IPS-NIHi11 (cell line): ENCODE results near the gene CMTM6.
A peak's percentile ranks its signal among the peaks of the same experiment; 100 is the strongest.
"Not testable (repeated sequence)": the region's sequence is repeated elsewhere in the genome, so short reads cannot be mapped to it uniquely, and the experiment has no call there.

Source experiments
- DNase-seq: peaks from one replicate; pipeline ENCODE4 v3.0.0; 2012; ENCODE audit warnings: mixed read lengths, low spot score

CMTM6 gene

GRCh38 chr3:32499585-32499984, 3.1 kb downstream of the CMTM6 start:
- no peak for DNase-seq

- DNase-seq: no peak
Measured at GRCh38 chr3:32498992-32499391, 3.7 kb downstream of the CMTM6 start.

- DNase-seq: no peak
Measured at GRCh38 chr3:32498252-32498651, 4.4 kb downstream of the CMTM6 start.

- no peak for DNase-seq
Measured at GRCh38 chr3:32495609-32496008, 7.0 kb downstream of the CMTM6 start.

GRCh38 chr3:32495085-32495484, 7.6 kb downstream of the CMTM6 start:
- peak; percentile 17 for DNase-seq

GRCh38 chr3:32493437-32494414, 8.9 kb downstream of the CMTM6 start:
- peak; percentile 17 for DNase-seq

GRCh38 chr3:32492684-32493436, 9.8 kb downstream of the CMTM6 start:
- no peak for DNase-seq

- no peak for DNase-seq
Measured at GRCh38 chr3:32488474-32489008, 14.1 kb downstream of the CMTM6 start.

GRCh38 chr3:32487781-32488473, 14.7 kb downstream of the CMTM6 start:
- no peak for DNase-seq

- no peak for DNase-seq
Measured at GRCh38 chr3:32484436-32484835, 18.2 kb downstream of the CMTM6 start.

- DNase-seq: no peak
Measured at GRCh38 chr3:32483772-32484171, 18.9 kb downstream of the CMTM6 start.

GRCh38 chr3:32482693-32483092, 20.0 kb downstream of the CMTM6 start:
- no peak for DNase-seq

- no peak for DNase-seq
Measured at GRCh38 chr3:32481791-32482631, 20.6 kb downstream of the CMTM6 start.

- DNase-seq: no peak
Measured at GRCh38 chr3:32480604-32481003, 22.0 kb downstream of the CMTM6 start.

- no peak for DNase-seq
Measured at GRCh38 chr3:32474201-32474600, 28.5 kb downstream of the CMTM6 start.

- DNase-seq: not testable (repeated sequence)
Measured at GRCh38 chr3:32472151-32472550, 30.5 kb downstream of the CMTM6 start.

GRCh38 chr3:32471246-32471645, 31.4 kb downstream of the CMTM6 start:
- DNase-seq: no peak

GRCh38 chr3:32470362-32470761, 32.3 kb downstream of the CMTM6 start:
- DNase-seq: no peak

GRCh38 chr3:32469151-32469874, 33.3 kb downstream of the CMTM6 start:
- DNase-seq: no peak

GRCh38 chr3:32467333-32468070, 35.1 kb downstream of the CMTM6 start:
- peak; percentile 93 for DNase-seq
